HG02610 (cell line): ENCODE results near the gene LAIR1.
"Not testable (repeated sequence)": the region's sequence is repeated elsewhere in the genome, so short reads cannot be mapped to it uniquely, and the experiment has no call there.

Experiments
- ATAC-seq: cut with Tn5 transposase; IDR thresholded peaks from one replicate; pipeline ENCODE4 v1.9.1; 2021; ENCODE audit warnings: mild to moderate bottlenecking, moderate library complexity; ENCODE audit not compliant: unreplicated experiment

Gene LAIR1

DNA sequence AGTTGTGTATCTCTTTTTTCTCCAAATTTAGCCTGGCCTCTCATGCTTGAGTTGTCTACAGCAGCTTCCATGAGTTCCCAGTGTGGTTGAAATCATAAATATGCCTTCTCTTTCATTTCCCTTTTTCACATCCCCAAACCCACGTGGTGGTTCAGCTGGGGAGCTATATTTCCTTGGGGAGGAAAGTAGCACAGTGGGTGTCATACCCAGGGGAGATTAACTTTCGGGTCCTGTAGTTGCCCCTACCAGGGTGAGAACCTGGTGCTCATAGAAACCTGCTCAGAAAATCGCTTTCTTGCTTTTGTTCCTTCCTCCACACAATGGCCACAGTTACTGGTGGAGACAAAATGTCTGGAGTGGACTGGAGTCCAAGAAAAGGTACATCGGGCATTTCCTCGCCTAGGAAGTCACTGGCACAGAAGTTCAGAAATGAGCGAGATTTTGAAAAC, 18.8 kb downstream of the LAIR1 start:
- ATAC-seq = no peak

DNA sequence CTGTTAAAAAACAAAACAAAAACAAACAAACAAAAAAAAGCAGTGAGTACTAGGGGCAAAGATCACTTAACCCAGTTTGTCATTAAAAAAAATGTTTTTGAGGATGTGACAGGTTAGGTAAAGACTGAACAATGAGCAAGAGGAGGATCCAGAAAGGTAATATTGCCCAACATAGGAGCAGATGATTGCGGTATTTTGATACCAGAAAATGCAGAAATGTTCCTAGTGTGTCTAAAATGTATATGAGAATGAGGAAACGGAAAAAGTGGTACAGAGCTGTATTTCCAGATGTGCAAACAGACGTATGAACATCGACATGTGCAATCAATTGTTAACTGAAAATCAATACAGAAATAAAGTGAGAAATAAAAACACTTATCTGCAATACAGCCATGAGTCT, 20.9 kb downstream of the LAIR1 start:
- no peak for ATAC-seq

DNA sequence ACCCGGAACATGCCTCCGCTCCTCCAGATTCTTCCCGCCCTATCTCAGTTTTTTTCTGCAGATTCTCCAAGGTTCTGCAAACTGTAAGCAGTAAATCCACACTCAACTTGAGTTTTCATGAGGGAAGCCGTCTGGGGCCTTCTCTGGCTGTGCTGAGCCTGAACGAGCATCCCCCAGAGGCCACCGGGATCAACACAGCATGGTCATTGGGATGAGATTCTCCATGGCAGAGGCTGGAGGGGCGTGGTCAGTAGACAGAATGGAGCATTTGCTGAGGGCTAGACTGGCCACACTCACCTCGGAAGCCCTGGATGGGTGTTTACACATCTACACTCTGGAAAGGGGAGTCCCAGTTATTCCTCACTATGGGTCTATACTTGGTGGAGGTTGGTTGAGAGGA, 23.4 kb downstream of the LAIR1 start:
- no peak for ATAC-seq

DNA sequence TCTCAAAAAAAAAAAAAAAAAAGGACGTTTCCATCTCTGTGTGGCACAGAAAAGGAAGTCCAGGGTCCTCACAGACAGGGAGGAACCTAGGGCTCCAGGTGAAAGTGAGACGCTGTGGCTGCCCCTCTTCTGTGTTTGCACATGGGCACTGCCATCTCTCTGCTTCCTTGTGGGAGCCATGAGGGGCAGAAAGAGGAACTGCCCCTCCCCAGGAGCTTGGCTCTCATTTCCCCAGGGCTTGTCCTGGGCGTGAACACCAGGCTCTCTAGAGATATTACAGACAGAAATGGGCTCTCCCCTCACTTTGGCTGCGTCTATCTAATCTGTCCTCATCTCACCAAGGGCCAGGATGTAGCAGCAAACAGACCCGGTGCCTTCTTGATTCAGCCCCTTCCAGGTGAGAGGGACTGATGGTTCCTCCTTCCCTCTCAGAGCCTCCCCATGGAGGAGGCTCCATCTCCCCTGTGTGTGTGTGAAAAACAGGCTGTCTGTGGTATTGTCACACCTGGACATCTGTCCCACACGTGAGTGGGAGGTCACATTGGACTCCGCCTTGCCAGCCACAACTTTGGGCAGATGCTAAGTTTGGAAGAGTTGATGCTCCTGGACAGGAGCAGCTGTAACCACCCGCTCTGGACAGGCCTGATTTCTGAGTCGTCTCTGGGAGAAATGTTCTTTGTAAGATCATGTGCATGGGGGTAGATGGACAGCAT, 24.9 kb downstream of the LAIR1 start:
- ATAC-seq = no peak

DNA sequence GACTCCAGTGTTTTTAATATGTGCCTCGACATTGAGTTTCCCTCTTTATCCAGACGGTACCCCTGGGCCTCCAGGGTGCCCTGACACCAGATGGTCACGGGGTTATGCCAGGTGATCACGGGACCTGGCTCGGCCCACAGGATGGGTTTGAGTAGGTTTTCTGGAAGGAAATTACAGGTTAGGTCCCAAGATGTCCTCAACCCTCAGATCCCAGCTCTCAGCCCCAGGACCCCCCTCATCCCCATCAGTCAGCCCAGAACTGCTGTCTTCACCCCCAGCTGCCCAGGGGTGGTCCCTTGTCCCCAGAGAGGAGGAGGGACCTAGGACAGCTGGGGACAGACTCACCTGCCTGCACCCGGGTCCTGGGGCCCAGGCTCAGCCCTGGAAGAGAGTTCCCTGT, 26.2 kb downstream of the LAIR1 start:
- no peak for ATAC-seq

GRCh38 chr19:54337858-54338230, 26.9 kb downstream of the LAIR1 start:
- no peak for ATAC-seq

GRCh38 chr19:54336893-54337857, 27.6 kb downstream of the LAIR1 start:
- no peak for ATAC-seq

GRCh38 chr19:54335979-54336892, 28.5 kb downstream of the LAIR1 start:
- ATAC-seq = no peak

DNA sequence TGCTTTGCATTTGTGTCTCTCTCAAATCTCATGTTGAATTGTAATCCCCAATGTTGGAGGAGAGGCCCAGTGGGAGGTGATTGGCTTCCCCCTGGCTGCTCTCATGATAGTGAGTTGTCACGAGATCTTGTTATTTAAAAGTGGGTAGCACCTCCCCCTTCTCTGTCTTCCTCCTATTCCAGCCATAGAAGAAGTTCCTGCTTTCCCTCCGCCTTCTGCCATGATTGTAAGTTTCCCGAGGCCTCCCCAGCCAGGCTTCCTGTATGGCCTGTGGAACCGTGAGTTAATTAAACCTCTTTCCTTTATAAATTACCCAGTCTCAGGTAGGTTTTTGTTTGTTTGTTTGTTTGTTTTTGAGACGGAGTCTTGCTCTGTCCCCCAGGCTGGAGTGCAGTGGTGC, 29.6 kb downstream of the LAIR1 start:
- ATAC-seq = no peak

DNA sequence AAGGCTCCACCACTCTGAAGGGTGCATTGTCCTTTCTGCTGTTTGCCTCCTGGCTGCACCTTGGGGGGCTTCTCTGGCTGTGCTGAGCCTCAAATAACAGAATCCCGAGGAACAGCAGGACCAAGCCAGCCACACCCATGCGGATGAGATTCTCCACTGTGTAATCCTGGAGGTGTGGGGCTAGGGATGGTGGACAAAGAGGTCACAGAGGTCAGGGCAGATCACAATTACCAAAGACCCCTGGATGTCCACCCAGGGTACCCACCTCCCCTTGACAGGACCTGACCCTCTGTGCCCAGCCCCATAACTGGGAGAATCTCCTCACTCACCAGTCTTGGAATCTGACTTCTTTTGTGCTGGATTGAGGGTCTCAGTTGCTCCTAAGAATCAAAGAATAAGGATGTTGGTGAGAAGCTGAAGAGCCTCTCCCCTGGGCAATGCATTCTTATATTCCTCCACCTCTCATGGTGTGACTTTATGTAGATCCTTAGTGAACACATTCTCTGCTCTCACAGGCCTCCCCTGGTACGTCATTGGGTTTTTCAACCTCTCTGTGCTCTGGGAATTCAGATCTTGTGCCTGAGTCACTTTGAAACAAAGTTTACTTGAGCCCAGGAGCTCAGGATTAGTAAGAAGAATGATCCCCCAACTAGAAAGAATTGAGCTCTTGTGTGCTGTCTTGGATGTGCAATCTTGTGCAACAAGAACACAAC, 31.0 kb downstream of the LAIR1 start:
- no peak for ATAC-seq

- no peak for ATAC-seq
Measured at GRCh38 chr19:54332149-54332548, 32.6 kb downstream of the LAIR1 start.

- ATAC-seq = no peak
Measured at GRCh38 chr19:54331626-54332025, 33.1 kb downstream of the LAIR1 start.

DNA sequence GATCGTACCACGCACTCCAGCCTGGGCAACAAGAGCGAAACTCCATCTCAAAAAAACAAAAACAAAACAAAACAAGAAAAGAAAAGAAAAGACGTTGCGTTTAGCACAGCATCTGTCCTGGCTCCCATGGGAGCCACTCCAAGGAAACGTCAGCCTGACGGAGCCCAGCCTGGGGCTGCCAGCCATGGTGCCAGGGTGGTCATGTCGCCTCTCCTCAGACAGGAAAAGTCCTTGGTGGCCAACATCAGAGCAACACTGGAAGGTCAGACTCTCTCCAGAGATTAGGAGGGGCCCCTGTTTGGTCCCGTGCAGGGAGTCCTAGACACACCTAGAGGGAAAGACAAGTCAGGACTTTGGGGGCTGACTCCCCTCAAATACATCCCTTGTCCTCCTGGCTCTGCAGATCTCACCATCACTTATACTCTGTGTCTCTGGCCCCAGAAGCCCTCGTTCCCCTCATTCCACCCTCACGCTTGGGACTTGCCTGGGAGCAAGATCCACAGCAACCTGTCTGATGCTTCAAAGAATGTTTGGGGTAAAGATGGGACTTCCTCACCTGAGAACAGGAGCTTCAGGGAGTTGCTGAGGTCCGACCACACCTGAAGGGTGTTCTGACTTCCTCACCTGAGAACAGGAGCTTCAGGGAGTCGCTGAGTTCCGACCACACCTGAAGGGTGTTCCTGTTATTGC, 35.1 kb downstream of the LAIR1 start:
- no peak for ATAC-seq

DNA sequence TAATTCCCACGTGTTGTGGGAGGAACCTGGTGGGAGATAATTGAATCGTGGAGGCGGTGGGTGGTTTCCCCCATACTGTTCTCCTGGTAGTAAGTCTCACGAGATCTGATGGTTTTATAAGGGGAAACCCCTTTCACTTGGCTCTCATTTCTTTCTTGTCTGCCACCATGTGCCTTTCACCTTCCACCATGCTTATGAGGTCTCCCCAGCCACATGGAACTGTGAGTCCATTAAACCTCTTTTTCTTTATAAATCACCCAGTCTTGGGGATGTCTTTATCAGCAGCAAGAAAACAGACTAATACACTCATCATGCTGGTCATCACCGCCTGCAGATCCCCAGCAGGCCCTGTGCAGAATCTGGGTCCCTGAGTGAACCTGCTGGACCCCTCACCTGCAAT, 36.0 kb downstream of the LAIR1 start:
- not testable (repeated sequence) for ATAC-seq

DNA sequence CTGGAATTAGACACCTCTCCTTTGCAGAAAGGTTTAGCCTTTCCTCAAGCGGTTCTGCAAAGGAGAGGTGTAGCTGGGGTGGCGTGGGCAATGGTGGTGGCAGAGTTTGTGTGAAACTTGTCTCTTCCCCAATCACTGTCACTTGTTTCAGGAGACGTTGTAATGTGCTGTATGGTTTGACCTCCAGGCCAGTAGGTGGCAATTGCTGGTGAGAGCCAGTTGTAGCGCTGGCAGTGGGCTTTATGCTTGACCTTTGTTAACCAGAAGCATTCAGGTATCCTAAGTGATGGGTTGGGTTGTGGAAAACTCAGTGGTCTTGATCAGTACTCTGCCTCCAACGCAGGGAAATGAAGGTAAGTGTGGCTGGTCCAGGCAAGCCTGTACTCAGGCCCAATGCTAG, 39.1 kb downstream of the LAIR1 start:
- ATAC-seq = no peak

- ATAC-seq = no peak
Measured at GRCh38 chr19:54325194-54325621, 39.5 kb downstream of the LAIR1 start.

DNA sequence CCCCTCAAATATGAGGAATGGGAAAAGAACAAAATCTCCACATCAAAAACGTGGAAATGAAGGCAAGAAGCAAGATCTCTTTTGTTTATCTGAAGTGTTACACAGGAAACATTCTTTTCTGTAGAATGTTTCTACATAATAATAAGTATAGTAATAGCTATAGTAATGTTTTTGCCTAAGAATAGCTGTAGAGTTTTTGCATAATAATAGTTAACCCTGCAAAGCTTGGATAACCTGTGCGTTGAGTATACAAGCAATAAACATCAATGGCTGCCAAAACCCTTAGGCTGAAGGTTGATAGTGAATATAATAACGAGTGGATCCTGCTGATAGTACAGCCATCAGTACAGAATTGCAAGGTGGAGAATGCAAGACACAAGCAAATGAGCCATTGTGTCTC, 40.7 kb downstream of the LAIR1 start:
- ATAC-seq = no peak

GRCh38 chr19:54322934-54323333, 41.8 kb downstream of the LAIR1 start:
- ATAC-seq = not testable (repeated sequence)

- ATAC-seq = not testable (repeated sequence)
Measured at GRCh38 chr19:54322295-54322694, 42.4 kb downstream of the LAIR1 start.
